KMS-11 (cell line): ENCODE data around the gene SYPL2.

Experiments used
- H2AFZ ChIP-seq: fragments of 200-600 bp; sonication (generic); 2 replicates; pipeline ENCODE4 v1.6.1; 2016; ENCODE audit warnings: antibody characterized with exemption, mixed run types, low read depth
- H3K27ac ChIP-seq: fragments of 200-600 bp; sonication (generic); 2 replicates; pipeline ENCODE4 v1.6.1; 2016; ENCODE audit warnings: mild to moderate bottlenecking, mixed run types
- H3K27me3 ChIP-seq: fragments of 200-600 bp; sonication (generic); 2 replicates; pipeline ENCODE4 v1.6.1; 2017; ENCODE audit warnings: mild to moderate bottlenecking, low read depth, mixed run types, moderate library complexity; ENCODE audit not compliant: insufficient read depth
- H3K36me3 ChIP-seq: fragments of 200-600 bp; sonication (generic); 2 replicates; pipeline ENCODE4 v1.6.1; 2017; ENCODE audit warnings: mild to moderate bottlenecking, mixed run types; ENCODE audit not compliant: insufficient read depth
- H3K4me1 ChIP-seq: fragments of 200-600 bp; sonication (generic); 2 replicates; pipeline ENCODE4 v1.6.1; 2016; ENCODE audit warnings: mild to moderate bottlenecking, low read depth, mixed run types; ENCODE audit not compliant: poor library complexity, severe bottlenecking
- H3K4me2 ChIP-seq: fragments of 200-600 bp; sonication (generic); 2 replicates; pipeline ENCODE4 v1.7.0; 2016; ENCODE audit warnings: mild to moderate bottlenecking, mixed run types
- H3K4me3 ChIP-seq: fragments of 200-600 bp; sonication (generic); IDR thresholded peaks from 2 replicates; pipeline ENCODE4 v1.6.1; 2017; ENCODE audit warnings: low read depth, low read length, mixed read lengths; ENCODE audit not compliant: insufficient read depth
- H3K79me2 ChIP-seq: fragments of 200-600 bp; sonication (generic); 2 replicates; pipeline ENCODE4 v1.6.1; 2016; ENCODE audit warnings: low read depth, mixed run types; ENCODE audit not compliant: insufficient read depth
- H3K9ac ChIP-seq: fragments of 200-600 bp; sonication (generic); 2 replicates; pipeline ENCODE4 v1.6.1; 2016; ENCODE audit warnings: mild to moderate bottlenecking, mixed run types
- H4K20me1 ChIP-seq: fragments of 200-600 bp; sonication (generic); 2 replicates; pipeline ENCODE4 v1.6.1; 2016; ENCODE audit warnings: mild to moderate bottlenecking, mixed run types; ENCODE audit not compliant: insufficient read depth
- CTCF ChIP-seq: fragments of 200-600 bp; sonication (generic); conservative IDR thresholded peaks from 2 replicates; pipeline ENCODE4 v1.6.1; 2017; ENCODE audit warnings: low read depth, mild to moderate bottlenecking, antibody characterized with exemption, low read length, moderate library complexity, mixed read lengths

Gene SYPL2

GRCh38 chr1:109499661-109500536, 33.6 kb downstream of the SYPL2 start:
- Histone ChIP-seq H3K79me2 (peaks cover 7% of the 10 kb centered on the region; the same call in 1 of the 2 replicates), H3K4me2 (no peak overlapping the region), H3K4me1 (peaks cover 6% of the 10 kb centered on the region), H4K20me1 (no peaks in the 10 kb centered on the region), H2AFZ (no peak overlapping the region), H3K4me3 (no peak overlapping the region), H3K27me3 (no peaks in the 10 kb centered on the region), H3K9ac (no peak overlapping the region), H3K27ac (no peak overlapping the region), H3K36me3 (no peaks in the 10 kb centered on the region; the same call in 1 of the 2 replicates)
- TF ChIP-seq CTCF, result peak; percentile 86

- Histone ChIP-seq H3K4me1 (no peaks in the 10 kb centered on the region), H3K9ac (no peak overlapping the region), H3K4me3 (no peak overlapping the region), H3K4me2 (no peak overlapping the region), H4K20me1 (no peaks in the 10 kb centered on the region), H3K36me3 (no peaks in the 10 kb centered on the region; the same call in 1 of the 2 replicates), H3K79me2 (peaks cover 3% of the 10 kb centered on the region; the same call in 1 of the 2 replicates), H3K27ac (no peak overlapping the region), H2AFZ (no peak overlapping the region), H3K27me3 (no peaks in the 10 kb centered on the region)
- no peak for TF ChIP-seq CTCF
Observed at GRCh38 chr1:109500941-109501381, 34.6 kb downstream of the SYPL2 start.

GRCh38 chr1:109501644-109502363, 35.5 kb downstream of the SYPL2 start:
- Histone ChIP-seq H3K4me1 (no peaks in the 10 kb centered on the region), H4K20me1 (no peaks in the 10 kb centered on the region), H3K79me2 (no peaks in the 10 kb centered on the region), H3K4me2 (no peak overlapping the region), H2AFZ (no peak overlapping the region), H3K4me3 (no peak overlapping the region), H3K9ac (no peak overlapping the region), H3K36me3 (no peaks in the 10 kb centered on the region), H3K27ac (no peak overlapping the region), H3K27me3 (no peaks in the 10 kb centered on the region)
- TF ChIP-seq CTCF, result no peak

GRCh38 chr1:109502364-109502851, 36.1 kb downstream of the SYPL2 start:
- Histone ChIP-seq H3K27me3 (no peaks in the 10 kb centered on the region), H3K9ac (no peak overlapping the region), H3K4me2 (no peak overlapping the region)

More at GRCh38 chr1:109502364-109502851, 36.1 kb downstream of the SYPL2 start:
- Histone ChIP-seq H4K20me1 (no peaks in the 10 kb centered on the region), H3K27ac (no peak overlapping the region), H2AFZ (no peak overlapping the region), H3K79me2 (no peaks in the 10 kb centered on the region), H3K4me3 (no peak overlapping the region), H3K36me3 (no peaks in the 10 kb centered on the region), H3K4me1 (no peaks in the 10 kb centered on the region)
- TF ChIP-seq CTCF, result no peak
